SK-N-SH (cell line): Measurements from ENCODE around the gene ARHGAP8. TPM values are rescaled to one million over a fixed set of nuclear protein-coding genes. Genes with fewer than 3 reads are reported as not detected.

Source experiments
- CTCF ChIA-PET: fragments of 300-600, 350-600 bp; formaldehyde crosslinking; extraction: SDS; loops from one replicate; lab custom pipeline; 2021; lab: Yijun Ruan, JAX
- POLR2A ChIA-PET: fragments of 350-600 bp; sonication (Branson Sonifier 250); formaldehyde crosslinking; extraction: SDS; loops from one replicate; lab custom pipeline; 2020; ENCODE audit warnings: antibody characterized with exemption, inconsistent platforms; lab: Yijun Ruan, JAX
- DNase-seq: peaks from one replicate; pipeline ENCODE4 v3.0.0; 2012
- H2AFZ ChIP-seq: fragments of 200-600 bp; sonication (generic); 2 replicates; pipeline ENCODE4 v1.8.1; 2016; ENCODE audit warnings: antibody characterized with exemption, mild to moderate bottlenecking, low read depth
- H3F3A ChIP-seq: fragments of 200-600 bp; sonication (generic); replicated peaks from 2 replicates; pipeline ENCODE3; 2016; ENCODE audit warnings: antibody characterized with exemption, mild to moderate bottlenecking; ENCODE audit not compliant: insufficient read depth
- H3K27ac ChIP-seq, 2 experiments: fragments of 200-500 bp in 1 of 2; fragments of 200-600 bp in 1 of 2; sonication (Bioruptor generic) in 1 of 2; sonication (generic), shearing (Covaris generic) in 1 of 2; 2 replicates each; pipeline versions ENCODE4 v1.5.1 to v1.6.1; 2014 to 2016; ENCODE audit warnings: low read depth in 2 of 2, inconsistent platforms in 1 of 2, low read length in 1 of 2, mild to moderate bottlenecking in 1 of 2, mixed read lengths in 1 of 2
- H3K27me3 ChIP-seq: fragments of 200-600 bp; sonication (generic), shearing (Covaris generic); 2 replicates; pipeline ENCODE4 v1.6.1; 2016; ENCODE audit warnings: mixed run types; ENCODE audit not compliant: insufficient read depth
- H3K36me3 ChIP-seq, 2 experiments: fragments of 200-500 bp in 1 of 2; fragments of 200-600 bp in 1 of 2; sonication (Bioruptor generic) in 1 of 2; sonication (generic) in 1 of 2; replicated peaks in 1 of 2; 2 replicates each; pipeline versions ENCODE3 to v1.5.1; 2014 to 2016; ENCODE audit warnings: low read length in 1 of 2, mild to moderate bottlenecking in 1 of 2; ENCODE audit not compliant: insufficient read depth in 2 of 2, control insufficient read depth in 1 of 2
- H3K4me1 ChIP-seq, 2 experiments: fragments of 200-500 bp in 1 of 2; fragments of 200-600 bp in 1 of 2; sonication (Bioruptor generic) in 1 of 2; sonication (generic), shearing (Covaris generic) in 1 of 2; 2 replicates each; pipeline versions ENCODE4 v1.5.1 to v1.6.1; 2014 to 2016; ENCODE audit warnings: low read depth in 1 of 2, low read length in 1 of 2, mixed run types in 1 of 2; ENCODE audit not compliant: insufficient read depth in 2 of 2, control insufficient read depth in 1 of 2
- H3K4me2 ChIP-seq: fragments of 200-600 bp; sonication (generic), shearing (Covaris generic); 2 replicates; pipeline ENCODE4 v1.6.1; 2017; ENCODE audit warnings: mixed run types
- H3K4me3 ChIP-seq, 2 experiments: fragments of 200-500 bp in 1 of 2; fragments of 200-600 bp in 1 of 2; sonication (Bioruptor generic) in 1 of 2; sonication (generic), shearing (Covaris generic) in 1 of 2; 2 replicates each; pipeline versions ENCODE4 v1.5.1 to v1.8.1; 2014 to 2016; ENCODE audit warnings: low read depth in 2 of 2, inconsistent platforms in 1 of 2, low read length in 1 of 2, mild to moderate bottlenecking in 1 of 2, mixed read lengths in 1 of 2, moderate library complexity in 1 of 2
- H3K79me2 ChIP-seq: fragments of 200-600 bp; sonication (generic); 2 replicates; pipeline ENCODE4 v1.8.1; 2017; ENCODE audit warnings: mild to moderate bottlenecking; ENCODE audit not compliant: insufficient read depth
- H3K9ac ChIP-seq: fragments of 200-600 bp; sonication (generic); 2 replicates; pipeline ENCODE4 v1.6.1; 2017; ENCODE audit warnings: mixed run types
- H3K9me2 ChIP-seq: fragments of 200-600 bp; sonication (generic); 2 replicates; pipeline ENCODE4 v1.6.1; 2017; ENCODE audit warnings: mixed run types
- H3K9me3 ChIP-seq: fragments of 200-600 bp; sonication (generic); 2 replicates; pipeline ENCODE4 v1.6.1; 2017; ENCODE audit warnings: mixed run types, mild to moderate bottlenecking, moderate library complexity
- H4K20me1 ChIP-seq: fragments of 200-600 bp; sonication (generic); 2 replicates; pipeline ENCODE4 v1.6.1; 2017; ENCODE audit warnings: mild to moderate bottlenecking, mixed run types; ENCODE audit not compliant: insufficient read depth
- CHD2 ChIP-seq: fragments of 150-350 bp; IDR thresholded peaks from 2 replicates; pipeline ENCODE4 v1.6.1; 2018; ENCODE audit warnings: low read length; ENCODE audit not compliant: partially characterized antibody
- ELF1 ChIP-seq: IDR thresholded peaks from 2 replicates; pipeline ENCODE4 v1.4.0; 2012
- EZH2phosphoT487 ChIP-seq: fragments of 200-600 bp; sonication (generic); IDR thresholded peaks from 2 replicates; pipeline ENCODE4 v1.6.1; 2017; ENCODE audit warnings: low read depth, mixed run types, mild to moderate bottlenecking, antibody characterized with exemption, moderate library complexity, borderline replicate concordance
- FOXM1 ChIP-seq: IDR thresholded peaks from 2 replicates; pipeline ENCODE4 v1.4.0; 2012; ENCODE audit warnings: low read depth, mild to moderate bottlenecking
- GABPA ChIP-seq: IDR thresholded peaks from 2 replicates; pipeline ENCODE4 v1.4.0; 2012; ENCODE audit warnings: low read depth, mild to moderate bottlenecking
- GATA2 ChIP-seq: sonication (generic); formaldehyde crosslinking; IDR thresholded peaks from 2 replicates; pipeline ENCODE4 v1.5.0; 2020; ENCODE audit warnings: mild to moderate bottlenecking, missing genetic modification reagents
- JUND ChIP-seq: IDR thresholded peaks from 2 replicates; pipeline ENCODE4 v1.4.0; 2012
- MEF2A ChIP-seq: IDR thresholded peaks from 2 replicates; pipeline ENCODE4 v1.4.0; 2012; ENCODE audit warnings: low read depth, borderline replicate concordance
- MXI1 ChIP-seq: IDR thresholded peaks from 2 replicates; pipeline ENCODE4 v1.6.1; 2012; ENCODE audit warnings: mild to moderate bottlenecking, low read depth, low read length, improper control_type of control experiment
- RAD21 ChIP-seq: IDR thresholded peaks from 2 replicates; pipeline ENCODE4 v1.6.1; 2012; ENCODE audit warnings: mild to moderate bottlenecking, low read length
- RCOR1 ChIP-seq: fragments of 150-350 bp; IDR thresholded peaks from 2 replicates; pipeline ENCODE4 v1.6.1; 2017; ENCODE audit warnings: antibody characterized with exemption, low read length
- REST ChIP-seq: IDR thresholded peaks from 2 replicates; pipeline ENCODE4 v1.6.1; 2012; ENCODE audit warnings: mild to moderate bottlenecking, low read depth, low read length, moderate library complexity
- SMC3 ChIP-seq: IDR thresholded peaks from 2 replicates; pipeline ENCODE4 v1.6.1; 2012; ENCODE audit warnings: low read depth, low read length, improper control_type of control experiment
- TAF1 ChIP-seq: IDR thresholded peaks from 2 replicates; pipeline ENCODE4 v1.6.1; 2012; ENCODE audit warnings: low read depth, mild to moderate bottlenecking, low read length, moderate library complexity, borderline replicate concordance
- TCF12 ChIP-seq: IDR thresholded peaks from 2 replicates; pipeline ENCODE4 v1.4.0; 2012
- ZBTB33 ChIP-seq: IDR thresholded peaks from 2 replicates; pipeline ENCODE4 v1.4.0; 2012; ENCODE audit warnings: low read depth, borderline replicate concordance
- WGBS: methylation state at CpG from one replicate; pipeline ENCODE4 v1.1.6; 2017; ENCODE audit warnings: low lambda C conversion rate; 5-methylcytosine and 5-hydroxymethylcytosine counted together
- polyA plus RNA-seq, 3 experiments: library from polyadenylated mRNA; depleted of rRNA; stranded (reverse); fragments of >200 nt; gene quantifications; 2 replicates each; pipeline ENCODE4 v1.2.3, GENCODE V29; 2012
- TF ChIP-seq, protein P1 (sequence below): IDR thresholded peaks from 2 replicates; pipeline ENCODE4 v1.4.0; 2012; ENCODE audit warnings: low read depth
- TF ChIP-seq, protein P2 (sequence below): IDR thresholded peaks from 2 replicates; pipeline ENCODE4; 2012

The ARHGAP8 gene
- polyA plus RNA-seq, 1 of the 3 experiments (the other 2 are of a cell fraction), result 0.08 TPM

GRCh38 chr22:44773082-44773481, 20.7 kb downstream of the ARHGAP8 start:
- ChIA-PET CTCF (interaction anchor here (1.1 kb wide), 1 partner anchor 323 kb away, joined by 3 read pairs; no protein-coding TSS in a partner anchor), POLR2A (no interaction called here)
- H3K79me2 ChIP-seq, result no peaks in the 10 kb centered on the region

More at GRCh38 chr22:44773082-44773481, 20.7 kb downstream of the ARHGAP8 start:
- TF ChIP-seq RCOR1 (no peak), TCF12 (no peak), FOXM1 (no peak), REST (no peak), ZBTB33 (no peak), TAF1 (no peak), JUND (no peak), RAD21 (no peak), GATA2 (CRISPR knock-in tag) (no peak), GABPA (no peak), EZH2phosphoT487 (no peak), SMC3 (no peak), MEF2A (no peak), MXI1 (no peak), ELF1 (no peak), CHD2 (no peak)
- TF ChIP-seq, protein P1, sequence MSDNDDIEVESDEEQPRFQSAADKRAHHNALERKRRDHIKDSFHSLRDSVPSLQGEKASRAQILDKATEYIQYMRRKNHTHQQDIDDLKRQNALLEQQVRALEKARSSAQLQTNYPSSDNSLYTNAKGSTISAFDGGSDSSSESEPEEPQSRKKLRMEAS, result no peak
- TF ChIP-seq, protein P2, sequence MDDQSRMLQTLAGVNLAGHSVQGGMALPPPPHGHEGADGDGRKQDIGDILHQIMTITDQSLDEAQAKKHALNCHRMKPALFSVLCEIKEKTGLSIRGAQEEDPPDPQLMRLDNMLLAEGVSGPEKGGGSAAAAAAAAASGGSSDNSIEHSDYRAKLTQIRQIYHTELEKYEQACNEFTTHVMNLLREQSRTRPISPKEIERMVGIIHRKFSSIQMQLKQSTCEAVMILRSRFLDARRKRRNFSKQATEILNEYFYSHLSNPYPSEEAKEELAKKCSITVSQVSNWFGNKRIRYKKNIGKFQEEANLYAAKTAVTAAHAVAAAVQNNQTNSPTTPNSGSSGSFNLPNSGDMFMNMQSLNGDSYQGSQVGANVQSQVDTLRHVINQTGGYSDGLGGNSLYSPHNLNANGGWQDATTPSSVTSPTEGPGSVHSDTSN, result no peak
- Histone ChIP-seq H4K20me1 (no peaks in the 10 kb centered on the region), H3K36me3 (no peaks in the 10 kb centered on the region), H3K4me3 (no peak overlapping the region), H2AFZ (no peak overlapping the region), H3K27me3 (no peaks in the 10 kb centered on the region), H3K9me3 (no peaks in the 10 kb centered on the region), H3K4me2 (no peak overlapping the region), H3K27ac (no peak overlapping the region), H3K4me1 (no peaks in the 10 kb centered on the region), H3K9ac (no peak overlapping the region), H3K9me2 (no peaks in the 10 kb centered on the region), H3F3A (no peaks in the 10 kb centered on the region)
- no peak for DNase-seq
- 84% methylated on average over 1 of the region's 1 CpG for WGBS
